ENCODE data around the gene SUPT20H.

GRCh38 chr13:37089495-37089894 lies 30.0 kb upstream of the SUPT20H start:
- no peak for TF ChIP-seq EZH2 (IDR thresholded peaks at IDR 0.05; ENCODE audit: borderline replicate concordance, insufficient read depth, low read length, poor library complexity, severe bottlenecking)
- no peak for TF ChIP-seq EP300 (conservative IDR thresholded peaks at IDR 0.05; ENCODE audit: poor library complexity, severe bottlenecking)
- TF ChIP-seq, protein P1, sequence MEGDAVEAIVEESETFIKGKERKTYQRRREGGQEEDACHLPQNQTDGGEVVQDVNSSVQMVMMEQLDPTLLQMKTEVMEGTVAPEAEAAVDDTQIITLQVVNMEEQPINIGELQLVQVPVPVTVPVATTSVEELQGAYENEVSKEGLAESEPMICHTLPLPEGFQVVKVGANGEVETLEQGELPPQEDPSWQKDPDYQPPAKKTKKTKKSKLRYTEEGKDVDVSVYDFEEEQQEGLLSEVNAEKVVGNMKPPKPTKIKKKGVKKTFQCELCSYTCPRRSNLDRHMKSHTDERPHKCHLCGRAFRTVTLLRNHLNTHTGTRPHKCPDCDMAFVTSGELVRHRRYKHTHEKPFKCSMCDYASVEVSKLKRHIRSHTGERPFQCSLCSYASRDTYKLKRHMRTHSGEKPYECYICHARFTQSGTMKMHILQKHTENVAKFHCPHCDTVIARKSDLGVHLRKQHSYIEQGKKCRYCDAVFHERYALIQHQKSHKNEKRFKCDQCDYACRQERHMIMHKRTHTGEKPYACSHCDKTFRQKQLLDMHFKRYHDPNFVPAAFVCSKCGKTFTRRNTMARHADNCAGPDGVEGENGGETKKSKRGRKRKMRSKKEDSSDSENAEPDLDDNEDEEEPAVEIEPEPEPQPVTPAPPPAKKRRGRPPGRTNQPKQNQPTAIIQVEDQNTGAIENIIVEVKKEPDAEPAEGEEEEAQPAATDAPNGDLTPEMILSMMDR (IDR thresholded peaks at IDR 0.05; ENCODE audit: poor library complexity, severe bottlenecking), result no peak
- TF ChIP-seq POLR2AphosphoS5 (IDR thresholded peaks at IDR 0.05), result no peak

Data from neural cell (in vitro differentiated cells).